ENCODE data around the gene RFX8. TPM values are rescaled to one million over a fixed set of nuclear protein-coding genes. Genes with fewer than 3 reads are reported as not detected.

RFX8 gene
- total and polyA plus RNA-seq, 2 of the 4 experiments (the other 2 are of a cell fraction) = 2.9 to 5.3 TPM

- H3K56ac ChIP-seq (ENCODE audit: extremely low read depth, insufficient read depth, low read length) = no peak overlapping the region
- H3K4me3 ChIP-seq (ENCODE audit: insufficient read depth, low read depth, low read length) = no peak overlapping the region
- no peaks in the 10 kb centered on the region for H3K79me1 ChIP-seq (ENCODE audit: low read depth in 1 of 2, low read length in 2 of 2)
- H3K9me3 ChIP-seq (ENCODE audit: control insufficient read depth, insufficient read depth, low read length) = no peaks in the 10 kb centered on the region
- no peak overlapping the region for H2BK20ac ChIP-seq (ENCODE audit: low read depth, low read length)
- DNase-seq (no peak), ATAC-seq (ENCODE audit: low read depth) (no peak)
- no peak overlapping the region for H3K4ac ChIP-seq (ENCODE audit: low read depth, low read length)
- no peaks in the 10 kb centered on the region for H3K4me1 ChIP-seq (ENCODE audit: control insufficient read depth, insufficient read depth, low read length)
- no peak overlapping the region for H3K18ac ChIP-seq (ENCODE audit: low read depth, low read length)
- in situ Hi-C loops (cut with MboI; ENCODE audit: low sequenced_read_pairs) = no loop called here
- dilution Hi-C loops (cut with HindIII; ENCODE audit: low sequenced_read_pairs, unreplicated experiment) = no loop called here
- no peak overlapping the region for H3K4me2 ChIP-seq (ENCODE audit: low read depth, low read length)
- no peak overlapping the region for H2BK5ac ChIP-seq (ENCODE audit: low read depth, low read length, poor library complexity, severe bottlenecking)
- H2BK15ac ChIP-seq (ENCODE audit: low read depth, low read length) = no peak overlapping the region
- ChIA-PET CTCF (no interaction called here), POLR2A (ENCODE audit: unreplicated experiment) (no interaction called here)
- TF ChIP-seq CHD1 (IDR thresholded peaks at IDR 0.05; ENCODE audit: low read depth, low read length) (no peak), MXI1 (IDR thresholded peaks at IDR 0.05; ENCODE audit: borderline replicate concordance, low read depth, low read length) (no peak), CTCF (conservative IDR thresholded peaks at IDR 0.05; ENCODE audit: low read depth, low read length) (no peak), RAD21 (IDR thresholded peaks at IDR 0.05; ENCODE audit: low read length) (no peak), FOS (IDR thresholded peaks at IDR 0.05; ENCODE audit: low read depth, low read length) (no peak), POLR2A (IDR thresholded peaks at IDR 0.05; ENCODE audit: low read depth, low read length) (no peak), USF2 (IDR thresholded peaks at IDR 0.05; ENCODE audit: low read depth, low read length) (no peak), BHLHE40 (IDR thresholded peaks at IDR 0.05; ENCODE audit: low read depth, low read length) (no peak), NFE2L2 (IDR thresholded peaks at IDR 0.05; ENCODE audit: low read depth, low read length) (no peak), CEBPB (IDR thresholded peaks at IDR 0.05; ENCODE audit: low read depth, low read length) (no peak), RCOR1 (IDR thresholded peaks at IDR 0.05; ENCODE audit: insufficient replicate concordance, low read length) (no peak)
- TF ChIP-seq, protein P1, sequence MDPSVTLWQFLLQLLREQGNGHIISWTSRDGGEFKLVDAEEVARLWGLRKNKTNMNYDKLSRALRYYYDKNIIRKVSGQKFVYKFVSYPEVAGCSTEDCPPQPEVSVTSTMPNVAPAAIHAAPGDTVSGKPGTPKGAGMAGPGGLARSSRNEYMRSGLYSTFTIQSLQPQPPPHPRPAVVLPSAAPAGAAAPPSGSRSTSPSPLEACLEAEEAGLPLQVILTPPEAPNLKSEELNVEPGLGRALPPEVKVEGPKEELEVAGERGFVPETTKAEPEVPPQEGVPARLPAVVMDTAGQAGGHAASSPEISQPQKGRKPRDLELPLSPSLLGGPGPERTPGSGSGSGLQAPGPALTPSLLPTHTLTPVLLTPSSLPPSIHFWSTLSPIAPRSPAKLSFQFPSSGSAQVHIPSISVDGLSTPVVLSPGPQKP (IDR thresholded peaks at IDR 0.05; ENCODE audit: borderline replicate concordance, low read depth, low read length) = no peak
- H4K20me1 ChIP-seq (ENCODE audit: insufficient read depth, low read length) = no peaks in the 10 kb centered on the region
- WGBS, 2 experiments (ENCODE audit: extremely low coverage in 2 of 2, insufficient read length in 1 of 2) = 90% methylated on average over 2 of the region's 10 CpGs; no CpG with 5 or more reads in 1 of the 2 experiments
- intact Hi-C loops (cut with micrococcal nuclease) = no loop called here
- H3K27me3 ChIP-seq (ENCODE audit: control insufficient read depth, insufficient read depth, low read length) = no peaks in the 10 kb centered on the region; the same call in 1 of the 2 replicates
- no peak overlapping the region for H2AK5ac ChIP-seq (ENCODE audit: low read depth, low read length)
- H3K9ac ChIP-seq (ENCODE audit: low read depth, low read length) = no peak overlapping the region
- H4K5ac ChIP-seq (ENCODE audit: low read depth, low read length) = no peak overlapping the region
- no peak overlapping the region for H3K23ac ChIP-seq (ENCODE audit: low read depth, low read length)
- H2AK9ac ChIP-seq (replicated peaks; ENCODE audit: low read depth, low read length, poor library complexity) = no peak overlapping the region
- no peak overlapping the region for H3K14ac ChIP-seq (replicated peaks; ENCODE audit: low read depth, low read length)
- 0 out of 2 replicates have a peak, but pooled peaks cover 4% of the 10 kb centered on the region for H3K9me1 ChIP-seq (ENCODE audit: insufficient read depth, low read length)
- H3K27ac ChIP-seq (ENCODE audit: insufficient read depth, low read length) = no peak overlapping the region
- no peak overlapping the region for H2AFZ ChIP-seq (replicated peaks; ENCODE audit: low read length, poor library complexity)
- H4K8ac ChIP-seq (ENCODE audit: low read depth in 2 of 2, low read length in 2 of 2) = no peak overlapping the region
- no peak overlapping the region for H4K91ac ChIP-seq (ENCODE audit: insufficient read depth, low read depth, low read length)
- BruUV-seq (replicated peaks) = no TSS peak
- no peak overlapping the region for H2BK120ac ChIP-seq (ENCODE audit: low read depth, low read length)
- no peaks in the 10 kb centered on the region for H3K36me3 ChIP-seq (ENCODE audit: control insufficient read depth, insufficient read depth, low read length)
These were observed 119.4 kb downstream of the RFX8 start for GRCh38 chr2:101355401-101356054.

Data from IMR-90 (cell line).